Lower leg skin (tissue), 4 donors: Measurements from ENCODE around the gene PAPOLB. TPM values are rescaled to one million over a fixed set of nuclear protein-coding genes. Genes with fewer than 3 reads are reported as not detected.

Experiments
- DNase-seq, 2 donors: peaks; one replicate each; pipeline ENCODE4 v3.0.0-alpha.2; 2019; ENCODE audit warnings: low spot score in 2 of 2
- H3K4me3 ChIP-seq: fragments of 200-600 bp; sonication (generic); 2 replicates; pipeline ENCODE4 v1.5.1; 2017; ENCODE audit warnings: mild to moderate bottlenecking, low read depth; ENCODE audit not compliant: poor library complexity, severe bottlenecking
- POLR2A ChIP-seq, 2 donors: fragments of 450-650 bp; IDR thresholded peaks; one replicate each; pipeline ENCODE4 v1.6.1; 2016 to 2017; ENCODE audit warnings: antibody characterized with exemption in 2 of 2, mild to moderate bottlenecking in 1 of 2, moderate library complexity in 1 of 2
- WGBS, 2 donors: methylation state at CpG; one replicate each; pipeline ENCODE4 v1.1.5; 2018; 5-methylcytosine and 5-hydroxymethylcytosine counted together
- intact Hi-C: fragments of 100-400 bp; cut with DNase I; formaldehyde crosslinking; loops from one replicate; pipeline ENCODE4 v1.15.0; 2023; ENCODE audit warnings: low total_unique reads
- total RNA-seq, 4 donors: library from RNA; depleted of rRNA; stranded (reverse); fragments of >200 nt; gene quantifications; one replicate each; pipeline ENCODE4 v1.1.0, GENCODE V29; 2016
- TF ChIP-seq, protein P1 (sequence below), 3 donors: fragments of 450-650 bp; IDR thresholded peaks; one replicate each; pipeline ENCODE4 v1.5.1; 2016; ENCODE audit warnings: antibody characterized with exemption in 3 of 3, mild to moderate bottlenecking in 3 of 3, moderate library complexity in 2 of 3

The PAPOLB gene
- total RNA-seq, 4 donors from 2014 or later: 0.08 TPM; not detected in 3

DNA sequence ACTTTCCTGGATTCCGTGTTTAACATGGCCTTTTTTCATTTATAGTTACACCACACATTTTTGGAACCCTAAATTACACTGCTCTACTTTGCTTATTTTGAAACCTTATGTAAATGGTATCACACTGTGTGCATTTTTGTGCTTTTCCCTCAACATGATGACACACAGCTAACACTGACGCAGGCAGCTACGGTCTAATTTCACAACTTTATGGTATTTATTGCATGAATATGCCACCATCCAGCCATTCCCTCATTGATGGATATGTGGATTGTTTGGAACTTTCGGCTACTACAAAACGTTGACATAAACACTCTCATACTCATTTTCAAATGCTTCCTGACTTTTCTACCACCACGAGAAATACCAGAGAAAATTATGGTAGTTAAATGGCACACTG, 6.9 kb downstream of the PAPOLB start:
- intact Hi-C loops: no loop called here
- no peak for DNase-seq
- H3K4me3 ChIP-seq: no peak overlapping the region
- no peak for TF ChIP-seq POLR2A (IDR thresholded peaks at IDR 0.05)
- TF ChIP-seq, protein P1, sequence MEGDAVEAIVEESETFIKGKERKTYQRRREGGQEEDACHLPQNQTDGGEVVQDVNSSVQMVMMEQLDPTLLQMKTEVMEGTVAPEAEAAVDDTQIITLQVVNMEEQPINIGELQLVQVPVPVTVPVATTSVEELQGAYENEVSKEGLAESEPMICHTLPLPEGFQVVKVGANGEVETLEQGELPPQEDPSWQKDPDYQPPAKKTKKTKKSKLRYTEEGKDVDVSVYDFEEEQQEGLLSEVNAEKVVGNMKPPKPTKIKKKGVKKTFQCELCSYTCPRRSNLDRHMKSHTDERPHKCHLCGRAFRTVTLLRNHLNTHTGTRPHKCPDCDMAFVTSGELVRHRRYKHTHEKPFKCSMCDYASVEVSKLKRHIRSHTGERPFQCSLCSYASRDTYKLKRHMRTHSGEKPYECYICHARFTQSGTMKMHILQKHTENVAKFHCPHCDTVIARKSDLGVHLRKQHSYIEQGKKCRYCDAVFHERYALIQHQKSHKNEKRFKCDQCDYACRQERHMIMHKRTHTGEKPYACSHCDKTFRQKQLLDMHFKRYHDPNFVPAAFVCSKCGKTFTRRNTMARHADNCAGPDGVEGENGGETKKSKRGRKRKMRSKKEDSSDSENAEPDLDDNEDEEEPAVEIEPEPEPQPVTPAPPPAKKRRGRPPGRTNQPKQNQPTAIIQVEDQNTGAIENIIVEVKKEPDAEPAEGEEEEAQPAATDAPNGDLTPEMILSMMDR (IDR thresholded peaks at IDR 0.05): no peak
- WGBS, 2 donors: 89 to 91% methylated on average over 6 of the region's 6 CpGs

DNA sequence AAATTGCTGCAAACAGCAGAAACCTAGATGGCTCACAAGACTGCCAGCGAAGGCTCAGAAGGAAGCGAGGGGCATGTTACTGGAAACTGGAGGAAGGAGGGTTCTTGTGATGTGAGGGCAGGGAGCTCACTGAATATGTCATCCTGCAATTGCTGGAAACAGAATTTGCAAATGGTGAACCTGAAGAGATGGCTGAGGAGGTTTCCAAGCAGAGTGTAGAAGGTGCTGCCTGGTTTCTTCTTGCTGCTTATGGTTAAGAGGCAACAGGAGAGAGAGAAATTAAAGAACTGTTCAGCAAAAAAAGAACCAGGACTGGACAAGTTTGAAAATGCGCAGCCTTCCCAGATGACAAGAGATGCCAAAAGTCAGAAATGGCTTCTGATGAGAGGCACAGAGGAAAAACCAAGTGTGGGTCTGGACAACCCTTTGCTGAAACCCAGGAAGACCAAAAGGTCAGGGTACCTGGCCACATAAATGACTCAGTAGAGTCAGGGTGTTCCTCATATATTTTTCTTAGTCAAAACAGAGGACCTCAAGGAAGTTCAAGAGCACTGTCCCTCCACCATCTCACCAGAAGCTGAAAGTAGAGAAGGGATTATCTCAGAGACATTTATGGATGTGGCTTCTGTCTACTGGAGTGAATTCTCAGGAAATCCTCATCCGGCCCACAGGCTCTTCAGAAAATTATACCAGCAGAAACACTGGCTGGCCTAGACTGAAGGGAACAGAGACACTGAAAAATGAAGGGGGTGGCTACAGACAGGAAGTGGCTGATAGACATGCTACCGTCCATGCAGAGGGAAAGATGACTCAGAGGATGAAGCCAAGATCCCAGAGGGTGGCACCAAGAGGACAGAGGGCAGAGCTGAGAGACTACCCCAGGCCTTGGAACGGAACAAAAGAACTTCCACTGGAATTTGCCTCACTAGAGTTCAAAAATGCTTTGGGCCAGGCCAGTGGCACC, 10.1 kb downstream of the PAPOLB start:
- DNase-seq: no peak
- no peak for TF ChIP-seq POLR2A (IDR thresholded peaks at IDR 0.05)
- TF ChIP-seq, protein P1 (IDR thresholded peaks at IDR 0.05): no peak
- 80 to 82% methylated on average over 6 of the region's 6 CpGs for WGBS, 2 donors
- no peak overlapping the region for H3K4me3 ChIP-seq
- intact Hi-C loops: no loop called here

DNA sequence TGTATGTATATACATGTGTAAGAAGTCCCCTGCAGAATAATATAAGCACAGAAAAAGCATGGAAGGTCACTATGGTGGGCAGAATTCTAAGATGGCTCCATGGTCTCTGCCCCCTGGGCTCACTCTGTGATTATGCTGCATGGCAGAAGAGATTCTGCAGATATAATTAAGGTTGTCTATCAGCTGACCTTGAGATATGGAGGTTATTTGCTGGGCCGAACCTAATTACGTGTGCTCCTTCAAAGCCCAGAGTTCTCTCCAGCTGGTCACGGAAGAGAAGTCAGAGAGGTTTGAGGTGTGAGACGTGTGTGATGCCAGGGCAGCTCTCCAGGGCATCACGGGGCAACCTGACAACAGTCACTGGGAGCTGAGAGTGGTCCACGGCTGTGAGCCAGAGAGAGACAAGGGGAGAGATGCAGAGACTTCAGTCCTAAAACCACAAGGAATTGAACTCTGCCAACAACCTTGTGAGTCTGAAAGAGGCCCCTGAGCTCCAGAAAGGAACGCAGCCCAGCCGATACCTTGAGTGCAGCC, 11.5 kb downstream of the PAPOLB start:
- DNase-seq: no peak
- H3K4me3 ChIP-seq: no peak overlapping the region
- TF ChIP-seq POLR2A (IDR thresholded peaks at IDR 0.05): no peak
- TF ChIP-seq, protein P1 (IDR thresholded peaks at IDR 0.05): no peak
- intact Hi-C loops: no loop called here
- 90 to 94% methylated on average over 8 of the region's 8 CpGs for WGBS, 2 donors

DNA sequence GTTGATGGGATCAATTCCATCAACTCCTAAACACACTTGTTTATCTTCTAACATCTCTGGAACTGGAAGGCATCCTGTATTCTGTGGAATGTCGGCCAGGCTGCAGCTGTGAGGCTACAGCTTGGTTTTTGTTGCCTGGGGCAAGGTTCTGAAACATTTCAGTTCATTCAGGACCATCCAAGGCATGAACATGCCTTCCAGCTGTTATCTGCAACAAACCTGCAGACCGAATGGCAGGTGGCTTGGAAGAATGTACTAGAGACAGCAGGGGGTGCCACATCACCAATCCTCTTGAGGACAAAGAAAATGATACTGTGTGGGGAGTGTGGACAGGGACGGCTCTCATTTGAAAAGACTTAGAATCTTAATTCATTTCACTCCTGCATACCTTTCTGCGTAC, 12.4 kb downstream of the PAPOLB start:
- TF ChIP-seq POLR2A (IDR thresholded peaks at IDR 0.05): no peak
- TF ChIP-seq, protein P1 (IDR thresholded peaks at IDR 0.05): no peak
- no peak overlapping the region for H3K4me3 ChIP-seq
- WGBS, 2 donors: 25 to 33% methylated on average over 4 of the region's 4 CpGs
- intact Hi-C loops: no loop called here
- DNase-seq: no peak

DNA sequence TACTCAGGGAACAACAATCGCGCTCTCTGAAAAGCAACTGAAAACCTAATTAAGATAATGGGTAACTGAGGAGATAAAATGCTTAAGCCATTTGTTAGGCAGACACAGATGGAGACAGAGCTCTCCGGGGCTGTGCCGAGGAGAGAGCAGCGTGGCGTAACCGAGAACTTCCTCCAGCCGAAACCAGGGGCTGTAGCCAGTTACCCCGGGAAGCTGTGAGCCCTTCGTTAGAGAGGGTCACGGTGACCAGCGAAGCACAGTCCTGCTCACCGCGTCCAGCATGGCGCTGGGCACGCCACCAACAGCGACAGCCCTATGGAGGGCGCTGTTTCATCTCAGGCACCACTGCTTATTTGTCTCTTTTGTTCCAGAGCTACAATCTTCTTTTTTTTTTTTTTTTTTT, 16.1 kb downstream of the PAPOLB start:
- whole genome bisulfite sequencing, 2 donors: 48 to 51% methylated on average over 18 of the region's 18 CpGs

DNA sequence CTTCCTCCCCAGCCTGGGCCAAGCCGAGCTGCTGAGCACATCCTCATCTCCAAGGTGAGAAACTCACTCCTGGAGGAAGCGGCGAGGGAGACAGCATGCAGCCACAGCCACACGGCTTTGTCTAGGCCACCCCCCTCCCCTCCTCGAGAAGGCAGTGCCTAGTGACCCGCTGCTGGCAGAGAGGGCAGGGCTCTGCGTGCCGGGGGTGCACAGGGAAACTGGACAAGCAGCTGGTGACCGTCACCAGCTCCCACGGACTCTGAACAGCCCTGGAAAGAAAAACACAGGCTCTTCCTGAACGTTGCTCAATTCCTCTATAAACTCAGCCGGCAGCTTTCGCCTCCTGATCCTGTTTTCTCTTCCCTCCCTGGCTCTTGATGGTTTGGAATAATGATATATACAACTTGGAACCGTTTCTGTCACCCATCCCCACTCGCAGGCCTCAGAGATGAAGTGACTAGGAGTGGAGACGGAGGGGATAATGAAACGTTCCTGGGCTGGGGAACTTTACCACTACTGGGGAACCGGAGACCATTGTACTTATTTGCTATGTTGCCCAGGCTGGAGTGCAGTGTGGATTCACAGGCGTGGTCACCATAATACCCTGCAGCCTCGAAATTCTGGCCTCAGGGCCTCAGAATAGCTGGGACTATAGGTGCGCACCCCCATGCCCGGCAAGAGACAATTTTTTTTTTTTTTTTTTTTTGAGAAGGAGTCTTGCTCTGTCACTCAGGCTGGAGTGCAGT, 19.3 kb downstream of the PAPOLB start:
- 80 to 83% methylated on average over 20 to 22 of the region's 22 CpGs for WGBS, 2 donors

More for the DNA sequence above, 16.1 kb downstream of the PAPOLB start:
- intact Hi-C loops: no loop called here
- DNase-seq: no peak
- no peak for TF ChIP-seq POLR2A (IDR thresholded peaks at IDR 0.05)
- H3K4me3 ChIP-seq: no peak overlapping the region

More for the DNA sequence above, 19.3 kb downstream of the PAPOLB start:
- intact Hi-C loops: no loop called here
- no peak for DNase-seq
- TF ChIP-seq, protein P1 (IDR thresholded peaks at IDR 0.05): no peak
- no peak for TF ChIP-seq POLR2A (IDR thresholded peaks at IDR 0.05)
- H3K4me3 ChIP-seq: no peak overlapping the region
